Hepatocyte (in vitro differentiated cells): Measurements from ENCODE around the gene GSS. TPM values are rescaled to one million over a fixed set of nuclear protein-coding genes. Genes with fewer than 3 reads are reported as not detected.

Source experiments
- DNase-seq: peaks from one replicate; pipeline ENCODE4 v3.0.0-alpha.2; 2016; ENCODE audit warnings: low spot score
- H2AFZ ChIP-seq: fragments of 200-600 bp; sonication (generic); 2 replicates; pipeline ENCODE4 v1.6.0; 2016; ENCODE audit warnings: antibody characterized with exemption, mild to moderate bottlenecking
- H3K27ac ChIP-seq: fragments of 200-600 bp; sonication (generic); 2 replicates; pipeline ENCODE4 v1.5.1; 2016; ENCODE audit warnings: mild to moderate bottlenecking
- H3K27me3 ChIP-seq: fragments of 200-600 bp; sonication (generic); 2 replicates; pipeline ENCODE4 v1.6.1; 2016
- H3K36me3 ChIP-seq: fragments of 200-600 bp; sonication (generic); replicated peaks from 2 replicates; pipeline ENCODE4 v1.5.1; 2016; ENCODE audit warnings: low read depth; ENCODE audit not compliant: insufficient read depth
- H3K4me1 ChIP-seq: fragments of 200-600 bp; sonication (generic); 2 replicates; pipeline ENCODE4 v1.5.1; 2016; ENCODE audit warnings: mild to moderate bottlenecking, moderate library complexity; ENCODE audit not compliant: insufficient read depth
- H3K4me2 ChIP-seq: fragments of 200-600 bp; sonication (generic); 2 replicates; pipeline ENCODE4 v1.6.0; 2016
- H3K4me3 ChIP-seq: fragments of 200-600 bp; sonication (generic); 2 replicates; pipeline ENCODE4 v1.5.1; 2016; ENCODE audit warnings: mild to moderate bottlenecking
- H3K79me2 ChIP-seq: fragments of 200-600 bp; sonication (generic); 2 replicates; pipeline ENCODE4 v1.6.0; 2017; ENCODE audit warnings: mild to moderate bottlenecking
- H3K9me2 ChIP-seq: fragments of 200-600 bp; sonication (generic); replicated peaks from 2 replicates; pipeline ENCODE4 v1.6.0; 2017; ENCODE audit warnings: mild to moderate bottlenecking; ENCODE audit not compliant: insufficient read depth
- H3K9me3 ChIP-seq: fragments of 200-600 bp; sonication (generic); 2 replicates; pipeline ENCODE4 v1.5.1; 2016; ENCODE audit warnings: low read depth, mild to moderate bottlenecking
- H4K20me1 ChIP-seq: fragments of 200-600 bp; sonication (generic); 2 replicates; pipeline ENCODE4 v1.6.0; 2016; ENCODE audit warnings: mild to moderate bottlenecking; ENCODE audit not compliant: insufficient read depth, poor library complexity, severe bottlenecking
- EZH2 ChIP-seq: fragments of 200-600 bp; sonication (generic); IDR thresholded peaks from 2 replicates; pipeline ENCODE4 v1.6.1; 2016; ENCODE audit warnings: antibody characterized with exemption, mild to moderate bottlenecking, borderline replicate concordance
- EZH2phosphoT487 ChIP-seq: fragments of 200-600 bp; sonication (generic); IDR thresholded peaks from one replicate; pipeline ENCODE4 v1.6.1; 2018; ENCODE audit warnings: antibody characterized with exemption, mild to moderate bottlenecking, low read depth, moderate library complexity; ENCODE audit not compliant: unreplicated experiment, severe bottlenecking
- WGBS: methylation state at CpG from one replicate; pipeline ENCODE4 v1.1.6; 2016; ENCODE audit warnings: low lambda C conversion rate; ENCODE audit errors: missing lambda C conversion rate; 5-methylcytosine and 5-hydroxymethylcytosine counted together
- polyA plus RNA-seq: library from polyadenylated mRNA; unstranded; fragments of >200 nt; fragmentation: Nextera tagmentation; extraction: Ambion mirVana; gene quantifications from 2 replicates; pipeline ENCODE4 v1.2.1, GENCODE V29; 2016
- total RNA-seq: library from RNA; depleted of rRNA; stranded (reverse); fragments of >200 nt; gene quantifications from 2 replicates; pipeline ENCODE4 v1.2.3, GENCODE V29; 2014
- TF ChIP-seq, protein P1 (sequence below): fragments of 200-600 bp; sonication (generic); IDR thresholded peaks from 2 replicates; pipeline ENCODE4 v1.5.1; 2016; ENCODE audit warnings: antibody characterized with exemption, mild to moderate bottlenecking; ENCODE audit not compliant: poor library complexity

The GSS gene
- total and polyA plus RNA-seq, 2 experiments from 2014 or later: 45.2 to 46.2 TPM

DNA sequence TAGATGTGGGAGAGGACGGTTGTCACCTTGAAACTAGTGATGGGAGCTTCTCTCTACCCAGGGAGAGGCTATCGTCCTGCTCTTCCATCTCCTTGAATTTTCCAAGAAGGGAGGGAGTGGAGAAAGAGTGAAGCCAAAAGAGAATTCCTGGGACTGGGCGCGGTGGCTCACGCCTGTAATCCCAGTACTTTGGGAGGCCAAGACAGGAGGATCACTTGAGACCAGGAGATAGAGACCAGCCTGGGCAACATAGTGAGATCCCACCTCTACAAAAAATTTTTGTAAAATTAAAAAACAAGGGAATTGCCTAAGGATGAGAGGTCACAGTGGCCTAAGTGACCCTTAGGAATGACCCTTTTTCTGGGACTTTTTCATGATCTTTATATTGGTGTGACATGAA lies 8.9 kb upstream of the GSS start:
- Histone ChIP-seq H3K36me3 (no peaks in the 10 kb centered on the region), H3K27ac (no peak overlapping the region), H3K4me2 (no peak overlapping the region), H3K9me2 (no peaks in the 10 kb centered on the region), H3K4me1 (no peaks in the 10 kb centered on the region), H3K9me3 (no peaks in the 10 kb centered on the region), H3K4me3 (no peak overlapping the region), H4K20me1 (no peaks in the 10 kb centered on the region), H3K79me2 (no peaks in the 10 kb centered on the region), H3K27me3 (peaks cover 7% of the 10 kb centered on the region), H2AFZ (no peak overlapping the region)
- WGBS: 92% methylated on average over 5 of the region's 5 CpGs
- DNase-seq: no peak
- TF ChIP-seq EZH2 (no peak), EZH2phosphoT487 (no peak)
- TF ChIP-seq, protein P1, sequence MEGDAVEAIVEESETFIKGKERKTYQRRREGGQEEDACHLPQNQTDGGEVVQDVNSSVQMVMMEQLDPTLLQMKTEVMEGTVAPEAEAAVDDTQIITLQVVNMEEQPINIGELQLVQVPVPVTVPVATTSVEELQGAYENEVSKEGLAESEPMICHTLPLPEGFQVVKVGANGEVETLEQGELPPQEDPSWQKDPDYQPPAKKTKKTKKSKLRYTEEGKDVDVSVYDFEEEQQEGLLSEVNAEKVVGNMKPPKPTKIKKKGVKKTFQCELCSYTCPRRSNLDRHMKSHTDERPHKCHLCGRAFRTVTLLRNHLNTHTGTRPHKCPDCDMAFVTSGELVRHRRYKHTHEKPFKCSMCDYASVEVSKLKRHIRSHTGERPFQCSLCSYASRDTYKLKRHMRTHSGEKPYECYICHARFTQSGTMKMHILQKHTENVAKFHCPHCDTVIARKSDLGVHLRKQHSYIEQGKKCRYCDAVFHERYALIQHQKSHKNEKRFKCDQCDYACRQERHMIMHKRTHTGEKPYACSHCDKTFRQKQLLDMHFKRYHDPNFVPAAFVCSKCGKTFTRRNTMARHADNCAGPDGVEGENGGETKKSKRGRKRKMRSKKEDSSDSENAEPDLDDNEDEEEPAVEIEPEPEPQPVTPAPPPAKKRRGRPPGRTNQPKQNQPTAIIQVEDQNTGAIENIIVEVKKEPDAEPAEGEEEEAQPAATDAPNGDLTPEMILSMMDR: no peak

- DNase-seq: no peak
- TF ChIP-seq EZH2phosphoT487 (no peak), EZH2 (no peak)
- TF ChIP-seq, protein P1: no peak
- 89% methylated on average over 21 of the region's 21 CpGs for WGBS
- Histone ChIP-seq H3K27ac (no peak overlapping the region), H3K79me2 (peaks cover 8% of the 10 kb centered on the region), H3K27me3 (no peaks in the 10 kb centered on the region), H3K9me2 (no peaks in the 10 kb centered on the region), H3K9me3 (no peaks in the 10 kb centered on the region), H3K4me1 (peaks cover 11% of the 10 kb centered on the region), H3K4me3 (no peak overlapping the region), H3K4me2 (no peak overlapping the region), H2AFZ (no peak overlapping the region), H3K36me3 (no peaks in the 10 kb centered on the region), H4K20me1 (no peaks in the 10 kb centered on the region)
Measured at GRCh38 chr20:34956751-34957472, 1.3 kb upstream of the GSS start.

GRCh38 chr20:34956041-34956458 lies 444 bp upstream of the GSS start:
- Histone ChIP-seq H4K20me1 (no peaks in the 10 kb centered on the region), H3K4me1 (peaks cover 11% of the 10 kb centered on the region), H3K9me2 (no peaks in the 10 kb centered on the region), H3K36me3 (no peaks in the 10 kb centered on the region), H3K79me2 (peaks cover 8% of the 10 kb centered on the region), H3K4me3 (no peak overlapping the region), H3K27me3 (no peaks in the 10 kb centered on the region), H3K4me2 (peak overlapping the region; percentile 88), H3K27ac (peak overlapping the region; percentile 88), H2AFZ (peak overlapping the region; percentile 65), H3K9me3 (no peaks in the 10 kb centered on the region)
- DNase-seq: no peak
- TF ChIP-seq, protein P1: no peak
- TF ChIP-seq EZH2phosphoT487 (no peak), EZH2 (no peak)
- 26% methylated on average over 6 of the region's 6 CpGs for WGBS
